CD8-positive, alpha-beta memory T cell (primary cell): ENCODE data around the gene KASH5. TPM values are rescaled to one million over a fixed set of nuclear protein-coding genes. Genes with fewer than 3 reads are reported as not detected.
"Not testable (repeated sequence)": the region's sequence is repeated elsewhere in the genome, so short reads cannot be mapped to it uniquely, and the experiment has no call there.

Source experiments
- CTCF ChIA-PET: fragments of 350-600 bp; sonication (Branson Sonifier 250); formaldehyde crosslinking; loops from one replicate; lab custom pipeline; 2021; ENCODE audit warnings: antibody characterized with exemption; lab: Charles Lee
- POLR2A ChIA-PET: fragments of 350-600 bp; sonication (Branson Sonifier 250); formaldehyde crosslinking; loops from one replicate; lab custom pipeline; 2021; ENCODE audit warnings: antibody characterized with exemption; lab: Charles Lee
- DNase-seq, 5 donors: peaks; one replicate each; pipeline versions ENCODE4 v3.0.0 to v3.0.0-alpha.2; 2020 to 2022; ENCODE audit warnings: mixed read lengths in 1 of 5
- H3K27ac ChIP-seq: one replicate; pipeline ENCODE4 v1.7.0; 2013; ENCODE audit warnings: low read depth, mild to moderate bottlenecking, low read length, moderate library complexity
- H3K27me3 ChIP-seq: 2 replicates; pipeline ENCODE4 v1.7.0; 2013; ENCODE audit warnings: low read length, mild to moderate bottlenecking; ENCODE audit not compliant: insufficient read depth, poor library complexity, severe bottlenecking
- H3K36me3 ChIP-seq: 2 replicates; pipeline ENCODE4 v1.7.0; 2013; ENCODE audit warnings: mild to moderate bottlenecking, low read length, moderate library complexity; ENCODE audit not compliant: insufficient read depth
- H3K4me1 ChIP-seq: 2 replicates; pipeline ENCODE4 v1.7.0; 2013; ENCODE audit warnings: mild to moderate bottlenecking, low read length, moderate library complexity; ENCODE audit not compliant: insufficient read depth
- H3K4me3 ChIP-seq: 2 replicates; pipeline ENCODE4 v1.7.0; 2013; ENCODE audit warnings: mild to moderate bottlenecking, low read length
- H3K9me3 ChIP-seq: 2 replicates; pipeline ENCODE4 v1.7.0; 2013; ENCODE audit warnings: mild to moderate bottlenecking, low read length
- H3K27ac Mint-ChIP-seq, 8 donors: one replicate each; pipeline ENCODE4 v1.8.0; 2020 to 2021; ENCODE audit warnings: mixed read lengths in 8 of 8, mild to moderate bottlenecking in 6 of 8, inconsistent platforms in 3 of 8, moderate library complexity in 3 of 8
- H3K27me3 Mint-ChIP-seq, 2 donors: one replicate each; pipeline ENCODE4 v1.8.0; 2020 to 2021; ENCODE audit warnings: mixed read lengths in 2 of 2, mild to moderate bottlenecking in 1 of 2, moderate library complexity in 1 of 2
- H3K36me3 Mint-ChIP-seq, 3 donors: one replicate each; pipeline ENCODE4 v1.8.0; 2020 to 2021; ENCODE audit warnings: mixed read lengths in 3 of 3, inconsistent platforms in 1 of 3, mild to moderate bottlenecking in 1 of 3
- H3K4me1 Mint-ChIP-seq, 3 donors: one replicate each; pipeline ENCODE4 v1.8.0; 2020 to 2021; ENCODE audit warnings: mixed read lengths in 3 of 3, inconsistent platforms in 1 of 3, mild to moderate bottlenecking in 1 of 3
- H3K4me3 Mint-ChIP-seq, 7 donors: one replicate each; pipeline ENCODE4 v1.8.0; 2020 to 2021; ENCODE audit warnings: mixed read lengths in 7 of 7, mild to moderate bottlenecking in 6 of 7, moderate library complexity in 4 of 7, inconsistent platforms in 2 of 7
- H3K9me3 Mint-ChIP-seq, 5 donors: one replicate each; pipeline ENCODE4 v1.8.0; 2020 to 2022; ENCODE audit warnings: mixed read lengths in 5 of 5, mild to moderate bottlenecking in 3 of 5, moderate library complexity in 2 of 5, inconsistent platforms in 1 of 5
- polyA plus RNA-seq: library from polyadenylated mRNA; unstranded; fragments of 300-500 nt; fragmentation: Illumina TruSeq; gene quantifications from one replicate; pipeline ENCODE4 v1.2.3, GENCODE V29; 2021
- total RNA-seq, 2 experiments: library from RNA; stranded (reverse); gene quantifications; one replicate each; pipeline ENCODE4 v1.2.3, GENCODE V29; 2021

Gene KASH5
- total and polyA plus RNA-seq, 3 experiments from 2014 or later: 0.31 TPM; not detected in 2

GRCh38 chr19:49364083-49364737 lies 23.8 kb upstream of the KASH5 start:
- peak overlapping the region; percentile 61 for H3K4me3 ChIP-seq
- peak overlapping the region; percentile 38 for H3K27ac ChIP-seq
- peaks cover 26% of the 10 kb centered on the region for H3K4me1 ChIP-seq
- CTCF ChIA-PET: no interaction called here
- peaks cover 6% of the 10 kb centered on the region for H3K9me3 ChIP-seq
- no peaks in the 10 kb centered on the region for H3K36me3 ChIP-seq
- Mint-ChIP-seq H3K36me3 (no peaks in the 10 kb centered on the region), H3K4me1 (peaks cover 0 to 12% (median 11%) of the 10 kb centered on the region in 3 donors), H3K4me3 (no peak overlapping the region), H3K27ac (no peak overlapping the region), H3K9me3 (peaks cover 0 to 7% (median 6%) of the 10 kb centered on the region in 5 donors), H3K27me3 (peaks cover 17 to 30% of the 10 kb centered on the region in 2 donors)
- peaks cover 14% of the 10 kb centered on the region for H3K27me3 ChIP-seq
- POLR2A ChIA-PET: no interaction called here
- DNase-seq: no peak

DNA sequence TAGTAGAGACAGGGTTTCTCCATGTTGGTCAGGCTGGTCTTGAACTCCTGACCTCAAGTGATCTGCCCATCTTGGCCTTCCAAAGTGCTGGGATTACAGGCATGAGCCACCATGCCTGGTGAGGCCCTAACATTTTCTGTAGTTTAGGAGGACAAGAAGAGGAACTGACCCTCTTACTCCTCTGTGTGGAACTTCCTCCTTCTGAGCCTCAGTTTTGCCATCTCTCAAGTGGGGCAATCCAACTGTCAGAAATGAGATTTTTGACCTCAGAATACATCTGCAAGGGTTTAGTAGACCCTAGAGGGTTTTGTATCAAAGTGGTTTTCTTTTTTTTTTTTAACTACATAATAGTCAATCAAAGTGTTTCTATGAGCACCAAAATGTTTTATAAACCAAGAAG lies 21.9 kb upstream of the KASH5 start:
- CTCF ChIA-PET: no interaction called here
- Mint-ChIP-seq H3K9me3 (peaks cover 0 to 11% (median 10%) of the 10 kb centered on the region in 5 donors), H3K4me1 (peaks cover 0 to 8% (median 2%) of the 10 kb centered on the region in 3 donors), H3K27ac (no peak overlapping the region), H3K36me3 (peaks cover 0 to 4% (median 0%) of the 10 kb centered on the region in 3 donors), H3K27me3 (peaks cover 11 to 25% of the 10 kb centered on the region in 2 donors), H3K4me3 (no peak overlapping the region)
- Histone ChIP-seq H3K27ac (no peak overlapping the region), H3K4me1 (peaks cover 26% of the 10 kb centered on the region), H3K4me3 (no peak overlapping the region), H3K36me3 (no peaks in the 10 kb centered on the region), H3K27me3 (peaks cover 14% of the 10 kb centered on the region), H3K9me3 (peaks cover 6% of the 10 kb centered on the region)
- POLR2A ChIA-PET: no interaction called here
- DNase-seq: no peak

- peaks cover 0 to 12% (median 10%) of the 10 kb centered on the region in 5 donors for H3K9me3 Mint-ChIP-seq
- no peak overlapping the region for H3K27ac Mint-ChIP-seq
- ChIA-PET POLR2A (no interaction called here), CTCF (no interaction called here)
- H3K4me1 ChIP-seq: peaks cover 5% of the 10 kb centered on the region
- H3K27me3 Mint-ChIP-seq: peaks cover 12 to 17% of the 10 kb centered on the region in 2 donors
- no peaks in the 10 kb centered on the region for H3K4me1 Mint-ChIP-seq
- H3K4me3 Mint-ChIP-seq: no peak overlapping the region
- no peak overlapping the region for H3K4me3 ChIP-seq
- peaks cover 0 to 4% (median 0%) of the 10 kb centered on the region in 3 donors for H3K36me3 Mint-ChIP-seq
- no peaks in the 10 kb centered on the region for H3K36me3 ChIP-seq
- no peak for DNase-seq
- no peak overlapping the region for H3K27ac ChIP-seq
- peaks cover 6% of the 10 kb centered on the region for H3K9me3 ChIP-seq
- peaks cover 2% of the 10 kb centered on the region for H3K27me3 ChIP-seq
These were observed 19.2 kb upstream of the KASH5 start for GRCh38 chr19:49368711-49369358.

DNA sequence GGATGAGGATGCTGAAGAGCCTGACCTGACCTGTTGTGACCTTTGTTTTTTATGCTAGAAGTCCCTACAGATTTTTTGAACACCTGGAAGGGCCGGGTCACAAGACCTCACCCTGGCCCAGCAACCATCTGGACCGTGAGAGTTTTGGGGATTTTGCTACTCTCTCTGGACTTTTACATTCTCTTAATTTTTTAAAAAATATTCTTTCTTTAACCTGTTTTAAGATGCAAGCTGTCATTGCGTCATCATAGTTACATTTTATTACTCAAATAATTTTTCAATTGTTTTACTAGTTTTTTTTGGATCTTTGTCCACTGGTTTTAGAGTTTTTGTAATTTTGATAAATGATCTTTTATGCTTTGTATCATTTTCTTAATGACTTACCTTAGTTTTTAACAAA lies 16.9 kb upstream of the KASH5 start:
- peaks cover 0 to 4% (median 0%) of the 10 kb centered on the region in 3 donors for H3K36me3 Mint-ChIP-seq
- Histone ChIP-seq H3K36me3 (no peaks in the 10 kb centered on the region), H3K4me1 (no peaks in the 10 kb centered on the region), H3K27ac (no peak overlapping the region), H3K27me3 (no peaks in the 10 kb centered on the region), H3K9me3 (peaks cover 6% of the 10 kb centered on the region), H3K4me3 (no peak overlapping the region)
- ChIA-PET CTCF (no interaction called here), POLR2A (no interaction called here)
- no peaks in the 10 kb centered on the region for H3K4me1 Mint-ChIP-seq
- H3K27me3 Mint-ChIP-seq: peaks cover 6 to 22% of the 10 kb centered on the region in 2 donors
- H3K27ac Mint-ChIP-seq: no peak overlapping the region
- no peak for DNase-seq
- H3K9me3 Mint-ChIP-seq: peaks cover 0 to 12% (median 10%) of the 10 kb centered on the region in 5 donors
- H3K4me3 Mint-ChIP-seq: no peak overlapping the region

- H3K4me3 Mint-ChIP-seq, CTCF ChIA-PET, POLR2A ChIA-PET, H3K27ac Mint-ChIP-seq, H3K9me3 ChIP-seq, H3K27me3 ChIP-seq, H3K4me1 ChIP-seq, H3K4me1 Mint-ChIP-seq, H3K4me3 ChIP-seq, H3K27ac ChIP-seq, H3K36me3 ChIP-seq, DNase-seq, H3K36me3 Mint-ChIP-seq: not testable (repeated sequence)
- Mint-ChIP-seq H3K9me3 (peaks cover 0 to 12% (median 10%) of the 10 kb centered on the region in 5 donors), H3K27me3 (peaks cover 9 to 25% of the 10 kb centered on the region in 2 donors)
These were observed 14.9 kb upstream of the KASH5 start for GRCh38 chr19:49373174-49373573.

DNA sequence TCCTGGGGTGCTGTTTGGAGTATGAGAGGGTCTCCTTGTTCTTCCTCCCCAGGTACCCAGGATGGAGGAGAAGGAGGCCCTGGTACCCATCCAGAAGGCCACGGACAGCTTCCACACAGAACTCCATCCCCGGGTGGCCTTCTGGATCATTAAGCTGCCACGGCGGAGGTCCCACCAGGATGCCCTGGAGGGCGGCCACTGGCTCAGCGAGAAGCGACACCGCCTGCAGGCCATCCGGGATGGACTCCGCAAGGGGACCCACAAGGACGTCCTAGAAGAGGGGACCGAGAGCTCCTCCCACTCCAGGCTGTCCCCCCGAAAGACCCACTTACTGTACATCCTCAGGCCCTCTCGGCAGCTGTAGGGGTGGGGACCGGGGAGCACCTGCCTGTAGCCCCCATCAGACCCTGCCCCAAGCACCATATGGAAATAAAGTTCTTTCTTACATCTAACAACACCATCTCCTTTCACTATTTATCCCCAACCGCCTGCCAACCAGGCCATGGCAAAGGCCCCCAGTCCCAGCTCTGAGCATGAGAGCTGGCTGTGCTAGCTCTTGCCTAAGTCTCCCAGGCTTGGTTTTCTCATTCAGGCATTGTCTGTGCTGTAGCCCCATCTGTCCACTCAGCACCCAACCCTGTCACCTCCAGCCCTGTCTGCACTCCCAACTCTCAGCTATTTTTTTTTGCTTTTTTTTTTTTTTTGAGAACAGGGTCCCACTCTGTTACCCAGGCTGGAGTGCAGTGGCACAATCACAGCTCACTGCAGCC lies 13.2 kb upstream of the KASH5 start:
- no peak overlapping the region for H3K4me3 ChIP-seq
- peaks cover 0 to 2% (median 0%) of the 10 kb centered on the region in 5 donors for H3K9me3 Mint-ChIP-seq
- no peak overlapping the region for H3K4me3 Mint-ChIP-seq
- H3K36me3 Mint-ChIP-seq: peaks cover 0 to 6% (median 0%) of the 10 kb centered on the region in 3 donors
- H3K4me1 ChIP-seq: no peaks in the 10 kb centered on the region
- H3K27ac Mint-ChIP-seq: no peak overlapping the region
- no peaks in the 10 kb centered on the region for H3K9me3 ChIP-seq
- DNase-seq: no peak
- peaks cover 9 to 25% of the 10 kb centered on the region in 2 donors for H3K27me3 Mint-ChIP-seq
- POLR2A ChIA-PET: no interaction called here
- no peaks in the 10 kb centered on the region for H3K4me1 Mint-ChIP-seq
- no peaks in the 10 kb centered on the region for H3K36me3 ChIP-seq
- CTCF ChIA-PET: no interaction called here
- no peak overlapping the region for H3K27ac ChIP-seq
- H3K27me3 ChIP-seq: no peaks in the 10 kb centered on the region

DNA sequence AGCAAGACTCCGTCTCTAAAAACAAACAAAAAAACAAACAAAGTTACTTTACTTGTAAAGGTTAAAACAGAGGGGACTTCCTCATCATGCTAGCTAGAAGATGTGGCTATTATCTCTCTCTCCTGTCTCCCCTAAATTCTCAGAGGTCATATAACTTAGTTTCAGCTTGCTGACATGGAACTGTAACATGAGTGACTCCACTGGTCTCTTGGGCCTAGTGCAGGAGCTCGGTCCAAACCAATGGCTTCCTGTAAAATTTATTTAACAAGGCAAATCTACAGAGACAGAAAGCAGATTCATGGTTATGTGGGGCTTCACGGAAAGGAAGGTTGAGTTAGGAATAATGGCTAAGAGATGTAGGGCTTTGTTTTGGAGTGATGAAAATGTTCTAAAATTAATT lies 9.5 kb upstream of the KASH5 start:
- peaks cover 8 to 15% (median 11%) of the 10 kb centered on the region in 5 donors for H3K9me3 Mint-ChIP-seq
- POLR2A ChIA-PET: no interaction called here
- H3K4me1 Mint-ChIP-seq: no peaks in the 10 kb centered on the region
- H3K9me3 ChIP-seq: no peaks in the 10 kb centered on the region
- H3K4me1 ChIP-seq: no peaks in the 10 kb centered on the region
- H3K36me3 ChIP-seq: no peaks in the 10 kb centered on the region
- H3K27me3 Mint-ChIP-seq: peaks cover 17 to 36% of the 10 kb centered on the region in 2 donors
- peak overlapping the region in 1 of 8 donors; percentile 56 for H3K27ac Mint-ChIP-seq
- no peak overlapping the region for H3K4me3 Mint-ChIP-seq
- H3K36me3 Mint-ChIP-seq: peaks cover 0 to 12% (median 0%) of the 10 kb centered on the region in 3 donors
- no peak for DNase-seq
- H3K27me3 ChIP-seq: peaks cover 3% of the 10 kb centered on the region
- no peak overlapping the region for H3K27ac ChIP-seq
- H3K4me3 ChIP-seq: no peak overlapping the region
- CTCF ChIA-PET: no interaction called here

GRCh38 chr19:49380391-49380790 lies 7.7 kb upstream of the KASH5 start:
- CTCF ChIA-PET: interaction anchor here (1.0 kb wide), 1 partner anchor 11 kb away, joined by 6 read pairs; no protein-coding TSS in a partner anchor

More at GRCh38 chr19:49380391-49380790, 7.7 kb upstream of the KASH5 start:
- Histone ChIP-seq H3K4me3 (no peak overlapping the region), H3K27ac (no peak overlapping the region), H3K27me3 (peaks cover 3% of the 10 kb centered on the region), H3K36me3 (no peaks in the 10 kb centered on the region), H3K9me3 (no peaks in the 10 kb centered on the region), H3K4me1 (no peaks in the 10 kb centered on the region)
- Mint-ChIP-seq H3K27me3 (peaks cover 16 to 33% of the 10 kb centered on the region in 2 donors), H3K27ac (no peak overlapping the region), H3K4me3 (no peak overlapping the region), H3K9me3 (peaks cover 8 to 15% (median 11%) of the 10 kb centered on the region in 5 donors), H3K4me1 (no peaks in the 10 kb centered on the region), H3K36me3 (peaks cover 0 to 12% (median 0%) of the 10 kb centered on the region in 3 donors)
- POLR2A ChIA-PET: no interaction called here
- no peak for DNase-seq
